HG02642 (cell line): ENCODE measurements around the gene SMARCD3.

Source experiments
- ATAC-seq: cut with Tn5 transposase; IDR thresholded peaks from one replicate; pipeline ENCODE4 v1.9.1; 2021; ENCODE audit warnings: mild to moderate bottlenecking; ENCODE audit not compliant: unreplicated experiment, poor library complexity

The SMARCD3 gene

GRCh38 chr7:151273651-151274390, 25.3 kb upstream of the SMARCD3 start:
- no peak for ATAC-seq

GRCh38 chr7:151272877-151273276, 24.4 kb upstream of the SMARCD3 start:
- ATAC-seq, result no peak

- ATAC-seq, result no peak
Observed at GRCh38 chr7:151272405-151272804, 23.9 kb upstream of the SMARCD3 start.

GRCh38 chr7:151271699-151272355, 23.3 kb upstream of the SMARCD3 start:
- ATAC-seq, result no peak

- no peak for ATAC-seq
Observed at GRCh38 chr7:151269511-151269910, 21.0 kb upstream of the SMARCD3 start.

- ATAC-seq, result no peak
Observed at GRCh38 chr7:151265351-151265931, 16.9 kb upstream of the SMARCD3 start.

GRCh38 chr7:151264615-151265014, 16.1 kb upstream of the SMARCD3 start:
- no peak for ATAC-seq

GRCh38 chr7:151261529-151261928, 13.0 kb upstream of the SMARCD3 start:
- no peak for ATAC-seq

GRCh38 chr7:151260883-151261282, 12.4 kb upstream of the SMARCD3 start:
- no peak for ATAC-seq

- no peak for ATAC-seq
Observed at GRCh38 chr7:151260471-151260870, 12.0 kb upstream of the SMARCD3 start.

- no peak for ATAC-seq
Observed at GRCh38 chr7:151257990-151258389, 9.5 kb upstream of the SMARCD3 start.

- no peak for ATAC-seq
Observed at GRCh38 chr7:151256410-151257045, 8.0 kb upstream of the SMARCD3 start.

GRCh38 chr7:151255390-151255789, 6.9 kb upstream of the SMARCD3 start:
- no peak for ATAC-seq

GRCh38 chr7:151254851-151255250, 6.4 kb upstream of the SMARCD3 start:
- no peak for ATAC-seq

- ATAC-seq, result no peak
Observed at GRCh38 chr7:151254316-151254715, 5.8 kb upstream of the SMARCD3 start.

- ATAC-seq, result no peak
Observed at GRCh38 chr7:151252961-151253711, 4.6 kb upstream of the SMARCD3 start.

GRCh38 chr7:151252561-151252835, 4.0 kb upstream of the SMARCD3 start:
- ATAC-seq, result no peak

- no peak for ATAC-seq
Observed at GRCh38 chr7:151251689-151252560, 3.4 kb upstream of the SMARCD3 start.

GRCh38 chr7:151251328-151251688, 2.8 kb upstream of the SMARCD3 start:
- no peak for ATAC-seq
